Left forelimb (tissue), 1 donor: ENCODE results near the gene ENPEP.
A peak's percentile ranks its signal among the peaks of the same experiment; 100 is the strongest.
"Not testable (repeated sequence)": the region's sequence is repeated elsewhere in the genome, so short reads cannot be mapped to it uniquely, and the experiment has no call there.

Experiments
- DNase-seq: peaks from one replicate; pipeline ENCODE4 v3.0.0-alpha.2; 2018; ENCODE audit warnings: low spot score

The ENPEP gene

GRCh38 chr4:110475881-110476818, at the start of gene ENPEP:
Gene ENPEP (plus strand): TSS chr4:110476155. CDS start chr4:110476415, 260 bp downstream.
- DNase-seq: peak; percentile 74

- DNase-seq: not testable (repeated sequence)
Observed at GRCh38 chr4:110431805-110432204, 44.1 kb upstream of the ENPEP start.

GRCh38 chr4:110437292-110437691, 38.7 kb upstream of the ENPEP start:
- DNase-seq: not testable (repeated sequence)

GRCh38 chr4:110439209-110439608, 36.7 kb upstream of the ENPEP start:
- not testable (repeated sequence) for DNase-seq

- DNase-seq: no peak
Observed at GRCh38 chr4:110442309-110442708, 33.6 kb upstream of the ENPEP start.

- DNase-seq: no peak
Observed at GRCh38 chr4:110442788-110443187, 33.2 kb upstream of the ENPEP start.

- DNase-seq: no peak
Observed at GRCh38 chr4:110449947-110450346, 26.0 kb upstream of the ENPEP start.

- no peak for DNase-seq
Observed at GRCh38 chr4:110452546-110452945, 23.4 kb upstream of the ENPEP start.

- DNase-seq: no peak
Observed at GRCh38 chr4:110454441-110454840, 21.5 kb upstream of the ENPEP start.

GRCh38 chr4:110458494-110459266, 17.3 kb upstream of the ENPEP start:
- no peak for DNase-seq

- DNase-seq: no peak
Observed at GRCh38 chr4:110460074-110460746, 15.7 kb upstream of the ENPEP start.

- no peak for DNase-seq
Observed at GRCh38 chr4:110467400-110467799, 8.6 kb upstream of the ENPEP start.

- DNase-seq: no peak
Observed at GRCh38 chr4:110472583-110473329, 3.2 kb upstream of the ENPEP start.

- no peak for DNase-seq
Observed at GRCh38 chr4:110474481-110474880, 1.5 kb upstream of the ENPEP start.

GRCh38 chr4:110475080-110475479, 875 bp upstream of the ENPEP start:
- DNase-seq: not testable (repeated sequence)

GRCh38 chr4:110477836-110478235, 1.9 kb downstream of the ENPEP start:
- no peak for DNase-seq

- DNase-seq: no peak
Observed at GRCh38 chr4:110480031-110480549, 4.1 kb downstream of the ENPEP start.

GRCh38 chr4:110480746-110481271, 4.9 kb downstream of the ENPEP start:
- no peak for DNase-seq

- DNase-seq: no peak
Observed at GRCh38 chr4:110483516-110483915, 7.6 kb downstream of the ENPEP start.

- DNase-seq: no peak
Observed at GRCh38 chr4:110484029-110484428, 8.1 kb downstream of the ENPEP start.

- DNase-seq: no peak
Observed at GRCh38 chr4:110484767-110485166, 8.8 kb downstream of the ENPEP start.
